ENCODE measurements around the gene MFAP3L.

- TF ChIP-seq CTCF (conservative IDR thresholded peaks at IDR 0.05) (no peak), EZH2 (IDR thresholded peaks at IDR 0.05; ENCODE audit: low read depth) (no peak)
Observed at GRCh38 chr4:170052919-170053318, 26.7 kb upstream of the MFAP3L start.
